ENCODE data around the gene LRP1B.
"Not testable (repeated sequence)": the region's sequence is repeated elsewhere in the genome, so short reads cannot be mapped to it uniquely, and the experiment has no call there.

LRP1B gene

DNA sequence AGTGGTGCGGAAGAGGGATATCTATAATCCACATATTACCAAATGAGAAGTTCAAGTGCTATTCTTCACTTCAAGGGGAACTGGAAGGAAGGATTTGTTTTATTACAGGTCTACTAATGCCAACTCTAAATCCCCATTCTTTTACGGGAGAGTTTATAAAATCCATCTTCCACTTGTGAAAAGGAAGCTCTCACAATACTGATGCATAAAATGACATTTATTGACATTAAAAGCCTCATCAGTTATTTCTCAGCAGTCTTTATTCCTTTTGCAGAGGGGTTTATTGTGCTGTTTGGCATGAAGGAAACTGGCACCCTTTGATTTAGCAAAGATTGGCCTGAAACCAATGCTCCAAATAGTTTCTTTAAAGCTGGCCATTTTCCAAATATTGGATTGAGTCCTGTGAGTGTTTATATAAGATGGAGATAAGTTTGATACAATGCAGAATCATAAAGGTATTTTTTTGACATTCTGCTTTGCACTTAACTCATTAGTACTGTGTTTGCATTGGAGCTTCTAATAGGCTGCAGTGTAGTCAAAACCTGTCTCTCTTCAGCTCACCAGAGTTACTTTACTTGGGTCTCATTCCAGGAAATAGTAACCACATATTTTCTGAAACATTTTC lies 26.6 kb downstream of the LRP1B start:
- Histone ChIP-seq H3K36me3 (ENCODE audit: insufficient read depth, insufficient read length, low read length) (no peaks in the 10 kb centered on the region), H3K9me3 (ENCODE audit: insufficient read depth, low read length) (no peaks in the 10 kb centered on the region), H3K4me3 (ENCODE audit: insufficient read length, low read depth) (no peak overlapping the region), H3K27me3 (ENCODE audit: insufficient read depth, insufficient read length) (no peaks in the 10 kb centered on the region), H3K4me1 (ENCODE audit: insufficient read depth, insufficient read length) (no peaks in the 10 kb centered on the region), H3K9ac (ENCODE audit: insufficient read length, low read depth) (no peak overlapping the region)
- TF ChIP-seq ZNF274 (IDR thresholded peaks at IDR 0.05; ENCODE audit: low read depth, low read length) (no peak), SUZ12 (IDR thresholded peaks at IDR 0.05; ENCODE audit: extremely low read depth, insufficient read depth, insufficient read length) (no peak), YY1 (IDR thresholded peaks at IDR 0.05; ENCODE audit: insufficient read depth, insufficient read length) (no peak)
- DNase-seq (ENCODE audit: low read depth, low spot score): no peak

DNA sequence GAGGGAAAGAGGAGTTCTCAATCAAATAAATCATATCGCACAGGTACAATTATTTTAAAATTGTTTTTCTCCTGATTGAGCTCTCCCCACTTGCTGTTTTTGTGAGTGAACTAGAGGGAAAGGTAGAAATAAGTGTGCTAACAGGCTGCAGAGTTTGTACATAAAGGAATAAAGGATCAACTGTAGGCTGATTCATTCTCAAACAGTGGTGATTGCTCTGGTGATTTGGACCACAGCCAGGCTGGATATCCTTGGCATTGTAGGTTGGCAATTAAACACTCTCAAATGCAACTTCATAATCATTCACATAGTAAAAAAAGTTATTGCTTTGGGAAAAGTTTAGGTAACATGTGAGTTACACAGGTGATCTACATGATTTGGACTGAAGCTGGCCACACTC lies 29.8 kb downstream of the LRP1B start:
- TF ChIP-seq SUZ12 (IDR thresholded peaks at IDR 0.05; ENCODE audit: extremely low read depth, insufficient read depth, insufficient read length) (no peak), YY1 (IDR thresholded peaks at IDR 0.05; ENCODE audit: insufficient read depth, insufficient read length) (no peak), ZNF274 (IDR thresholded peaks at IDR 0.05; ENCODE audit: low read depth, low read length) (no peak)
- no peak overlapping the region for H3K4me3 ChIP-seq (ENCODE audit: insufficient read length, low read depth)
- DNase-seq (ENCODE audit: low read depth, low spot score): no peak
- H3K27me3 ChIP-seq (ENCODE audit: insufficient read depth, insufficient read length): no peaks in the 10 kb centered on the region
- no peaks in the 10 kb centered on the region for H3K4me1 ChIP-seq (ENCODE audit: insufficient read depth, insufficient read length)
- H3K9me3 ChIP-seq (ENCODE audit: insufficient read depth, low read length): no peaks in the 10 kb centered on the region
- H3K9ac ChIP-seq (ENCODE audit: insufficient read length, low read depth): no peak overlapping the region
- no peaks in the 10 kb centered on the region for H3K36me3 ChIP-seq (ENCODE audit: insufficient read depth, insufficient read length, low read length)

DNA sequence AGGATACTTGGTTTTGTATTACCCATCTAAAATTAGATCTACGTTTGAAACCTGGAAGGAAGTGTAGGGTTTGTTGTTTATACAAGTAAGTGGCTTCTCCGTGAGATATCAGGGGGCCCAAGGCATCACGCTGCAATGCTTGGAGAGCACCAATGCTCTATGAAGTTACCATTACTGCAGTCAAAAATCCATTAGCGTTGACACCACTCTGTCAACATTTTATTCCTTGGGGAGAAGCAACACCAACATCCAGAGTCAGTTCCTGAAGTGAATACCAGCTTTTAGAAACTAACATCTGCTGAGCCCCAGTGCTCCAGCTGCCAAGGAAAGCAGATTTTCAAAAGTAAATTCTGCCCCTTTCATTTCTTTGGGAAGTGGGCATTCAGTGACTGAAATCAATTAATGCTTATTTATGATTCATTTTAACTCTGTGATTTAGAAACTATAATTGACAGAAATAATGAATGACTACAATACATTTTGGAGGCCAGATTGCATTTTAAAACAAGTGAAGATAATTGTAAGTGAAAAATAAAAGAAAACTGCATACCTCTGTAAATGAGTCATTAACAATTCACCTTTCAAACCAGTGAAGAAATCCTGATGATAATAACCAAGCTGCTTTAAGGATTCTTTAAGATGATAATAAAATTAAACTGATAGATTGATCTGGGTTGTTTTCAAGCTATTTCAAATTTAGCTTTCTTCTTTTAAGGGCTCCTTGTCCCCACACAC lies 30.5 kb downstream of the LRP1B start:
- TF ChIP-seq ZNF274 (IDR thresholded peaks at IDR 0.05; ENCODE audit: low read depth, low read length): no peak
- Histone ChIP-seq H3K9ac (ENCODE audit: insufficient read length, low read depth) (no peak overlapping the region), H3K4me1 (ENCODE audit: insufficient read depth, insufficient read length) (no peaks in the 10 kb centered on the region), H3K27me3 (ENCODE audit: insufficient read depth, insufficient read length) (no peaks in the 10 kb centered on the region), H3K36me3 (ENCODE audit: insufficient read depth, insufficient read length, low read length) (no peaks in the 10 kb centered on the region), H3K4me3 (ENCODE audit: insufficient read length, low read depth) (no peak overlapping the region), H3K9me3 (ENCODE audit: insufficient read depth, low read length) (no peaks in the 10 kb centered on the region)
- no peak for DNase-seq (ENCODE audit: low read depth, low spot score)

DNA sequence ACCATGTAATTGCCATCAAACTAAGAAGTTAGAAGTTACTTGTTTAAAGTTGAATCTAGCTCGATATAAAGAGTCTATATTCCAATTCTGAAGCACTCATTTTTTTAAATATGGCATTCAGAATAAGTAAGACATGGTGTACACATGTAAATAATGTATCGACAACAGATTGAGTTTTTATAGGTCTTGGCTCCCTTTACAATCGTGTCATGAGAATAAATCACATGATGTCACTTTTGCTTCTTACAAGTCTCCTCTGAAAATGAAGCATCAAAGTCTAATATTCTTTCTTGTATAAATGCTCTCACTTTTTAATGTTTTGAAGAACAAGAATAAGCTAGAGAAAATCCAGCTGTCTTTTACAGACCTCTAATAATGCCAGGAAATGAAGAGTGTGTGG lies 33.1 kb downstream of the LRP1B start:
- DNase-seq (ENCODE audit: low read depth, low spot score): no peak
- no peaks in the 10 kb centered on the region for H3K27me3 ChIP-seq (ENCODE audit: insufficient read depth, insufficient read length)
- H3K4me1 ChIP-seq (ENCODE audit: insufficient read depth, insufficient read length): no peaks in the 10 kb centered on the region
- H3K9me3 ChIP-seq (ENCODE audit: insufficient read depth, low read length): no peaks in the 10 kb centered on the region
- H3K36me3 ChIP-seq (ENCODE audit: insufficient read depth, insufficient read length, low read length): no peaks in the 10 kb centered on the region
- no peak overlapping the region for H3K9ac ChIP-seq (ENCODE audit: insufficient read length, low read depth)
- no peak for TF ChIP-seq YY1 (IDR thresholded peaks at IDR 0.05; ENCODE audit: insufficient read depth, insufficient read length)
- TF ChIP-seq SUZ12 (IDR thresholded peaks at IDR 0.05; ENCODE audit: extremely low read depth, insufficient read depth, insufficient read length): no peak
- no peak for TF ChIP-seq ZNF274 (IDR thresholded peaks at IDR 0.05; ENCODE audit: low read depth, low read length)
- H3K4me3 ChIP-seq (ENCODE audit: insufficient read length, low read depth): no peak overlapping the region

GRCh38 chr2:142095647-142096046 lies 35.2 kb downstream of the LRP1B start:
- Histone ChIP-seq H3K36me3 (ENCODE audit: insufficient read depth, insufficient read length, low read length) (no peaks in the 10 kb centered on the region), H3K4me3 (ENCODE audit: insufficient read length, low read depth) (no peak overlapping the region), H3K9me3 (ENCODE audit: insufficient read depth, low read length) (no peaks in the 10 kb centered on the region), H3K9ac (ENCODE audit: insufficient read length, low read depth) (no peak overlapping the region), H3K4me1 (ENCODE audit: insufficient read depth, insufficient read length) (no peaks in the 10 kb centered on the region), H3K27me3 (ENCODE audit: insufficient read depth, insufficient read length) (no peaks in the 10 kb centered on the region)
- DNase-seq (ENCODE audit: low read depth, low spot score): no peak
- TF ChIP-seq YY1 (IDR thresholded peaks at IDR 0.05; ENCODE audit: insufficient read depth, insufficient read length) (no peak), SUZ12 (IDR thresholded peaks at IDR 0.05; ENCODE audit: extremely low read depth, insufficient read depth, insufficient read length) (no peak), ZNF274 (IDR thresholded peaks at IDR 0.05; ENCODE audit: low read depth, low read length) (no peak)

GRCh38 chr2:142094233-142094632 lies 36.6 kb downstream of the LRP1B start:
- Histone ChIP-seq H3K27me3 (ENCODE audit: insufficient read depth, insufficient read length) (no peaks in the 10 kb centered on the region), H3K9ac (ENCODE audit: insufficient read length, low read depth) (no peak overlapping the region), H3K36me3 (ENCODE audit: insufficient read depth, insufficient read length, low read length) (no peaks in the 10 kb centered on the region), H3K4me1 (ENCODE audit: insufficient read depth, insufficient read length) (no peaks in the 10 kb centered on the region), H3K4me3 (ENCODE audit: insufficient read length, low read depth) (no peak overlapping the region), H3K9me3 (ENCODE audit: insufficient read depth, low read length) (no peaks in the 10 kb centered on the region)
- TF ChIP-seq ZNF274 (IDR thresholded peaks at IDR 0.05; ENCODE audit: low read depth, low read length) (no peak), SUZ12 (IDR thresholded peaks at IDR 0.05; ENCODE audit: extremely low read depth, insufficient read depth, insufficient read length) (no peak), YY1 (IDR thresholded peaks at IDR 0.05; ENCODE audit: insufficient read depth, insufficient read length) (no peak)
- DNase-seq (ENCODE audit: low read depth, low spot score): no peak

DNA sequence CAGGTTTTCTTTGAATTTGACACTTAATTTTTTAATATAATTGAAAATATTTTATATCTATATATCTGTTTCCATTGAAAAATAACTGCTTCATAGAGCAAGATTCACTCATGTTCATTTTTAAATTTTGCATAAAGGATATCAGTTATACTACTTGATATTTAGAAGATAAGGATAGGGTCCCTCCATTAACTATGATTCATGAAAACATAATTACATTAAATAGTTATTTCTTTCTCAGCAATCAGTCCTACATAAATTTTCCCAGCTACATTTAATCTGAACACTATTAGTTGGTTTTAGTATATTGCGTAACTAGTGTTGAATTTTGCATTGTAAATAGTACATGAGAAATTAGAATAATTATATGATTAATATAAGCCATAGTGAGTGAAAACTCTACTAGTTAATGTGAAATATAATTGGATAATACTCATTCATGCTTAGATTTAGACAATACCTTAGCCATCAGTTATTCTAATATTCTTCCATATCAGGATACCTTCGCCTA lies 42.7 kb downstream of the LRP1B start:
- Histone ChIP-seq H3K36me3 (ENCODE audit: insufficient read depth, insufficient read length, low read length) (no peaks in the 10 kb centered on the region), H3K27me3 (ENCODE audit: insufficient read depth, insufficient read length) (no peaks in the 10 kb centered on the region), H3K9ac (ENCODE audit: insufficient read length, low read depth) (no peak overlapping the region), H3K4me3 (ENCODE audit: insufficient read length, low read depth) (no peak overlapping the region), H3K9me3 (ENCODE audit: insufficient read depth, low read length) (no peaks in the 10 kb centered on the region), H3K4me1 (ENCODE audit: insufficient read depth, insufficient read length) (no peaks in the 10 kb centered on the region)
- no peak for DNase-seq (ENCODE audit: low read depth, low spot score)
- TF ChIP-seq YY1 (IDR thresholded peaks at IDR 0.05; ENCODE audit: insufficient read depth, insufficient read length) (no peak), ZNF274 (IDR thresholded peaks at IDR 0.05; ENCODE audit: low read depth, low read length) (no peak)

GRCh38 chr2:142087585-142087984 lies 43.2 kb downstream of the LRP1B start:
- not testable (repeated sequence) for H3K4me3 ChIP-seq (ENCODE audit: insufficient read length, low read depth); H3K27me3 ChIP-seq (ENCODE audit: insufficient read depth, insufficient read length); DNase-seq (ENCODE audit: low read depth, low spot score); H3K36me3 ChIP-seq (ENCODE audit: insufficient read depth, insufficient read length, low read length); H3K9ac ChIP-seq (ENCODE audit: insufficient read length, low read depth); H3K9me3 ChIP-seq (ENCODE audit: insufficient read depth, low read length); H3K4me1 ChIP-seq (ENCODE audit: insufficient read depth, insufficient read length)

All from NT2/D1 (cell line).